ENCODE results near the gene PPP1R13B. TPM values are rescaled to one million over a fixed set of nuclear protein-coding genes. Genes with fewer than 3 reads are reported as not detected.

The PPP1R13B gene
- total RNA-seq, 4 donors from 2014 or later: 19.9 to 25.2 (median 23.6) TPM

DNA sequence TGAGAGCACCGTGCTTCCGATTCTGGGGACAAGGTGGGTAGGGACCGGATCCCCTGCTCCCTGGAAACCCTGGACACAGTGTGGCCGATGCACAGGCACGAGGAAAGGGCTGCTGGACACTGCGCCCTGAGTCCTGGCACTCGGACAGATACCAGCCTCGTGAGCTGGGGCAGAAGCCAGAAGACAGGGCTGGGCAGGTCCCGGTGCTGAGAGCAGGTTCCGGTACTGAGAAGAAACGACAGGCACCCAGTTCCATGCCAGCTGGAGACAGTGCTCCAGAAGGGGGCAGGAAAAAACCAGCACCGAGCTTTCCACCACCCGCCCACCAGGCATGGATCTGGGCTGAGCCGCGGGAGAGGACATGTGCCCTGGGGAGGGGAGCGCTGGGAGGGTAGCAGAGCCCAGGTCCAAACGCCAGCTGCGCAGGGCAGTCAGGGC lies 138.6 kb downstream of the PPP1R13B start:
- intact Hi-C loops (cut with DNase I): no loop called here
- 85% methylated on average over 4 of the region's 18 CpGs for WGBS
- peak overlapping the region in 2 of 4 donors; percentile 26 for H3K27ac ChIP-seq (replicated peaks in 1 of 4)

GRCh38 chr14:103707329-103708263 lies 139.8 kb downstream of the PPP1R13B start:
- Histone ChIP-seq H3K27me3 (no peaks in the 10 kb centered on the region), H3K9me3 (no peaks in the 10 kb centered on the region), H3K4me3 (no peak overlapping the region), H3K36me3 (peaks cover 13 to 53% (median 44%) of the 10 kb centered on the region in 4 donors), H3K4me1 (peaks cover 40 to 73% (median 58%) of the 10 kb centered on the region in 4 donors), H3K27ac (replicated peaks in 1 of 4) (no peak overlapping the region)
- TF ChIP-seq, protein P1, sequence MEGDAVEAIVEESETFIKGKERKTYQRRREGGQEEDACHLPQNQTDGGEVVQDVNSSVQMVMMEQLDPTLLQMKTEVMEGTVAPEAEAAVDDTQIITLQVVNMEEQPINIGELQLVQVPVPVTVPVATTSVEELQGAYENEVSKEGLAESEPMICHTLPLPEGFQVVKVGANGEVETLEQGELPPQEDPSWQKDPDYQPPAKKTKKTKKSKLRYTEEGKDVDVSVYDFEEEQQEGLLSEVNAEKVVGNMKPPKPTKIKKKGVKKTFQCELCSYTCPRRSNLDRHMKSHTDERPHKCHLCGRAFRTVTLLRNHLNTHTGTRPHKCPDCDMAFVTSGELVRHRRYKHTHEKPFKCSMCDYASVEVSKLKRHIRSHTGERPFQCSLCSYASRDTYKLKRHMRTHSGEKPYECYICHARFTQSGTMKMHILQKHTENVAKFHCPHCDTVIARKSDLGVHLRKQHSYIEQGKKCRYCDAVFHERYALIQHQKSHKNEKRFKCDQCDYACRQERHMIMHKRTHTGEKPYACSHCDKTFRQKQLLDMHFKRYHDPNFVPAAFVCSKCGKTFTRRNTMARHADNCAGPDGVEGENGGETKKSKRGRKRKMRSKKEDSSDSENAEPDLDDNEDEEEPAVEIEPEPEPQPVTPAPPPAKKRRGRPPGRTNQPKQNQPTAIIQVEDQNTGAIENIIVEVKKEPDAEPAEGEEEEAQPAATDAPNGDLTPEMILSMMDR (IDR thresholded peaks at IDR 0.05): no peak
- peak in 1 of 2 donors; percentile 7 for TF ChIP-seq POLR2AphosphoS5 (IDR thresholded peaks at IDR 0.05)
- DNase-seq (ENCODE audit: extremely low spot score): no peak
- 88% methylated on average over 18 of the region's 29 CpGs for WGBS
- intact Hi-C loops (cut with DNase I): no loop called here

More for the DNA sequence above, 138.6 kb downstream of the PPP1R13B start:
- Histone ChIP-seq H3K27me3 (no peaks in the 10 kb centered on the region), H3K4me1 (peaks cover 46 to 73% (median 61%) of the 10 kb centered on the region in 4 donors), H3K4me3 (no peak overlapping the region), H3K36me3 (peaks cover 3 to 41% (median 33%) of the 10 kb centered on the region in 4 donors), H3K9me3 (no peaks in the 10 kb centered on the region)
- DNase-seq (ENCODE audit: extremely low spot score): no peak
- peak in 1 of 2 donors; percentile 29 for TF ChIP-seq POLR2AphosphoS5 (IDR thresholded peaks at IDR 0.05)
- TF ChIP-seq POLR2A (IDR thresholded peaks at IDR 0.05; ENCODE audit: low read depth): no peak

DNA sequence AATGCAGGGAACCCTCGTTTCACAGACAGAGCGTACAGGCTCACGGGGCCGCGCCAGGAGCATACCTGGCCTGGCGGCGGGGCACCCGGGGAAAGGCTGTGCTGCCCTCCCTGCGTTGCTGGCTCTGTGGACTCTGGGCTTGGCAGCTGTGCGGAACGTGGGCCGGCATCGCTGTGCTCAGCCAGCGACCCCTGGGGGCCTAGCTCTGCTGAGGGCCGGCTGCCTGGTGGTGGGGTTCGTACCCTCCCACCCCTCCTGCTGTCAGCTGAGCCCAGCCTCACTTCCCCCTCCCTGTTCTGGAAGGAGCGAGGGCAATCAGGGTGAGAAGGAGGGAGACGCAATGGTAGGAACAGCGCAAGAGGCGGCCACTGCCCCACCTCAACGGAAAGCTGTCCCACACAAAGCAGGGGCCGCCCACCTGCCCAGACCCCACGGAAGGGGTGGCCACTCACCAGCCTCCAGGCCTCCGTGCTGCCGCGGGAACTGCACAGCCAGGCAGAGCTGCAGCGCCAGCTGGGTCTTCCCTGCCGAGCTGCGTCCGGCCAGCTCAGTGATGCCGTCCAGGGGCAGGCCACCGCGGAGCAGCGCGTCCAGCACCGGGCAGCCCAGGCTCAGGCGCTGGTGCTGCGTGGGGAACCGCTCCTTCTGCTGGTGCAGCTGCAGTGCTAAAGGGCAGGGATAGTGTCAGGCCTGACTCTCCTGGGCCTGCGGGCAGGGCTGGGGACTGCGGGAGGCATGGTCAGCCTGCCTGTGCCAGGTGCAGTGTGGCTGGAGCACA lies 140.6 kb downstream of the PPP1R13B start:
- DNase-seq (ENCODE audit: extremely low spot score): no peak
- H3K9me3 ChIP-seq: no peaks in the 10 kb centered on the region
- H3K27me3 ChIP-seq: no peaks in the 10 kb centered on the region
- peak overlapping the region in 2 of 4 donors; percentile 42 to 64 for H3K27ac ChIP-seq (replicated peaks in 1 of 4)
- no peak overlapping the region for H3K4me3 ChIP-seq
- intact Hi-C loops (cut with DNase I): no loop called here
- H3K4me1 ChIP-seq: peaks cover 31 to 71% (median 53%) of the 10 kb centered on the region in 4 donors
- WGBS: 86% methylated on average over 21 of the region's 41 CpGs
- peaks cover 14 to 61% (median 53%) of the 10 kb centered on the region in 4 donors for H3K36me3 ChIP-seq
- TF ChIP-seq POLR2AphosphoS5 (IDR thresholded peaks at IDR 0.05) (no peak), EP300 (IDR thresholded peaks at IDR 0.05) (no peak), POLR2A (IDR thresholded peaks at IDR 0.05; ENCODE audit: low read depth) (no peak)
- TF ChIP-seq, protein P1 (IDR thresholded peaks at IDR 0.05): no peak

- TF ChIP-seq POLR2AphosphoS5 (IDR thresholded peaks at IDR 0.05) (peak in 1 of 2 donors; percentile 2), POLR2A (IDR thresholded peaks at IDR 0.05; ENCODE audit: low read depth) (no peak), EP300 (IDR thresholded peaks at IDR 0.05) (no peak)
- TF ChIP-seq, protein P1 (IDR thresholded peaks at IDR 0.05): no peak
- Histone ChIP-seq H3K4me3 (peak overlapping the region in 1 of 4 donors; percentile 11), H3K36me3 (peaks cover 19 to 72% (median 63%) of the 10 kb centered on the region in 4 donors), H3K4me1 (peaks cover 28 to 68% (median 54%) of the 10 kb centered on the region in 4 donors), H3K27me3 (no peaks in the 10 kb centered on the region), H3K9me3 (no peaks in the 10 kb centered on the region), H3K27ac (replicated peaks in 1 of 4) (peak overlapping the region; percentile 23 to 74 (median 53))
- no peak for DNase-seq (ENCODE audit: extremely low spot score)
- WGBS: 67% methylated on average over 20 of the region's 28 CpGs
- intact Hi-C loops (cut with DNase I): no loop called here
These were observed 141.7 kb downstream of the PPP1R13B start for GRCh38 chr14:103705504-103706284.
